EH (cell line): ENCODE data around the gene TMEM243.
A peak's percentile ranks its signal among the peaks of the same experiment; 100 is the strongest.

ENCODE experiments used
- DNase-seq: peaks from one replicate; pipeline ENCODE4 v3.0.0-alpha.2; 2015; ENCODE audit warnings: low read depth

Gene TMEM243

DNA sequence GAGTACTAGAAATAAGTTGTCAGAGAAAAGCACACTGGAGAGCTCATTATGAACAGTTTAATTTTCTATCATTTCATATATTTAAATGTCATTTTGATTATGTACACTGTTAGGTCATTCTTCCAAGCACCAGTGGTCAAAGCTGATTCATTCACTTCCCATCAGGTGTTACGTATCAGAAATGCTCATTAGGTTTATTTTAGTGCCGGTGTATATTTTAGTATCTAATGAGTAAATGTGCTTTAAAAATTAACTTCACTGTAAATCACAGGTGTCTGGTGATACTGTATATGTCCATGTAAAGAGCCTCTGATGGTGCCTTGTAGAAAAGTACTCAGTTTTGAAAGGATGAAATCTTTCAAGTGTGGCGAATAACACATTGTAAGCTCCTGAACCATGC is 63.7 kb downstream of the TMEM243 start:
- no peak for DNase-seq

DNA sequence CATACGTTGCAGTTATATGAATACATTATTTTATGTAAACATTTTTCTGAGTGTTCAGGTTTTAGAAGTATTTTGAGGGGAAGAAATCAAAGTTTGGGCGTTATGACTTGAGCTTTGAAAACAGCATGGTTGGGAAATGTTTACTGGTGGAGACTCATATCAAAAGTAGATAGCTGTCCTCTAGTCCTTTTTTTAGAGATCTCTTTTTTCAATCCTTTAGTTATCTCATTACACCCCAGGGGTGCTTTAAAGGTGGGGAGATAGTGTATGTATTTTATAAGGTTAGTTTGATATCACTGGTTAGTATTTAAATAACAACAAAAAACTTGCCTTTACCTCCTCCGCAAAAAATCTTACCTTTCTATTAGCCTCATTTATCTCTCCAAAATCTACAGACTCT is 65.0 kb downstream of the TMEM243 start:
- no peak for DNase-seq

- DNase-seq: no peak
These were observed 65.4 kb downstream of the TMEM243 start for GRCh38 chr7:87154166-87154565.

DNA sequence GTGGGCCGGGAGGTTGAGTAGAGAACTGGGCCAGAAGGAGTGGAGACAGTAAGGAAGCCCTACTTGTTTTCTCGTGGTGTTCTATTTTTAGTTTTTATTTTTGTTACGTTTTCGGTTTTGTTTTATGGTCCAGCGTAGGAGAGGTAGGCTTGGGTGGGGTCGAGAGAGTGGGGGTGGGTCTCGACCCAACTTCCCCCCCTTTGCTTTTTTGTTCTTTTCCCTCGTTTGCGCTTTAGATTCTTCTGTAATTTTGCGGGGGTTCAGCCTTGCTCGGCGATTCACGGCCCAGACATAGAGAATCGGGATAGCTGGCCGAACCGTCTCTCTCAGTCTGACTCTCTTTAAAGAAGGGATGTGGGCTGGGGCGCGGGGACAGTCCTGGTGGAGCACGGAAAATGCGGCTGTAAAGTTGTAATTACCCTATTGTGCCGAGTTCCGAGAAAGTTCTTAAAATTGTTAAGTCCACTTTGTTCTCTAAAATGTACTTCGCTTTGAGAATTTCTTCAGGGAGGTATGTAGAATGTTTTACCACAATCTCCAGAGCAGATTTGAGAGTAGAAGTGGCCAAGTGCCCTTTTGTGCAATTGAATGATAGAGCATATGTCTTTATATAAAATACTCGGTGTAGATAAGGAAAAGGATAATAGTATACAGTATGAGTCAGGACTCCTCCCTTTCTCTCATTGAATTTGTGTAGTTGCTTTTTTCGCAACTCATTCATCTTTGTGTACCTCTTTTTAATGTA is 66.5 kb downstream of the TMEM243 start:
- DNase-seq: peak; percentile 41

DNA sequence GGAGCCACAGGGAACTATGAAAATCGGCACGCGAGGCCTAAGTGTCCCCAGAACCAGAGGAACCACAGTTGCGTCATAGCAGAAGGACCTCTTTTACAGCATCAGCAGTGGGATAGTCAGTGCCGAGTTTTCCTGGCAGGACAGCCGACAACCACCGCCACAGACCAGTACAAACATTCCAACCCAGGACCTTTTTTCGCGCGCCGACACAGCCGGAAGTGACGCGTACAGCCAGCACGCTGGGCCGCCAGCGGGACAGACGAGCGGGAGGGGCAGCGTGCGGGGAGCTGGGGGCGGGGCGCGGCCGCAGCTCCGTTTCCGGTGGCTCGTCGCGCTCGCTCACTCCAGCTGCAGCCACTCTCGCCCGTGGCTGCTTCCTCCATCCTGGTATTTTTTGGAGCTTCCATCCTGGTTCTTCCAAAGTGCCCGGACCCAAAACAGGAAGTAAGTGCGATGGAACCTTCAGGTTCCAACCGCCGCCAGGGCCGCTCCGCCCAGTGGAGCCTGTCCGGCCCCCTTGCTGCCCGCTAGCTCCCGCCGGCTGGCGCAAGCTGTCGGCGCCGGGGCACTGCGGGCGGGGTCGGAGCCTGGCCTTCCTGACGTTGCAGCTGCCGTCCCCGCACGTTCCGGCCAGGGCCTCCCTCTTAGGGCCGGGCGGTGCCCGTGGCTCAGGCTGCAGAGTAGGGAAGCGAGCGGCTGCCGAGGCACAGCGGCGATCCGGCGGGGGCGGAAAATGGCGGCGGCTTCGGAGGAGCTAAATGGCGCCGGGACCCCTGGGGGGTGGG is 67.2 kb downstream of the TMEM243 start, which contains the start of gene DMTF1:
TSS of gene DMTF1 (plus strand) at position 342 of the 785 bp plus-strand sequence. CDS start 12,489 bp downstream, outside the sequence.
- peak; percentile 98 for DNase-seq

- DNase-seq: no peak
These were observed 67.8 kb downstream of the TMEM243 start for GRCh38 chr7:87151729-87152111.

DNA sequence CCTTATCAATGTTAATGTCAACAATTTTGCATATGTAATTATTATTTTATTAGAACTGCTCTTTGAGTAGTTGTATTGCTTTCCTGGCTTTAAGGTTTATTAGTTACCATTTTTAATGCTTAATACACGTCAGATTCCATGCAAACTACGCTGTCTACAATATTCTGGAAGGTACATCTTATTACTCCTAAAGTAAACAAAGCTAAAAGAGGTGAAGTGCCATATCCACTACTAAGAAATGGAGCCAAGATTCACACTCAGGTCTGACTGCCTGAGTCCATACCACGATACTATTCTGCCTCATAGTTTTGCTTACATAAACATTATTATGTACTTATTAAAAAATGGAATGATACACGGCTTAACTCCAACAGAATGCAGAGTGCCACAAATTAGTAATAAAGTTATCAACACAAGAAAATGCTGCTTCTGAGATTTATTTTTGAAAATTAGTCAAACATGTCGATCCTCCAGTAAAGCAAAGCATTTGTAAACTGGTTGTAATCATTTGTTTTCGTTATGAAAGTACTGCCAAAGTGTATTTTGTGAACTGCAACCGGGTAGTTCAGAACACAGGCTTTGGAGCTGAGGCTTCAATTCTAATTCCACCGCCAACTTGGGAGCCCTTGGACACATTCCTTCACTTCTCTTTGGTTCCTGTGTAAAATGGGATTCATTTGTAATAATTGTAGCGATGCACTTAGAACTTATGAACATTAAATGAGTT is 68.4 kb downstream of the TMEM243 start:
- no peak for DNase-seq

GRCh38 chr7:87148332-87148955 is 71.1 kb downstream of the TMEM243 start:
- peak; percentile 36 for DNase-seq

DNA sequence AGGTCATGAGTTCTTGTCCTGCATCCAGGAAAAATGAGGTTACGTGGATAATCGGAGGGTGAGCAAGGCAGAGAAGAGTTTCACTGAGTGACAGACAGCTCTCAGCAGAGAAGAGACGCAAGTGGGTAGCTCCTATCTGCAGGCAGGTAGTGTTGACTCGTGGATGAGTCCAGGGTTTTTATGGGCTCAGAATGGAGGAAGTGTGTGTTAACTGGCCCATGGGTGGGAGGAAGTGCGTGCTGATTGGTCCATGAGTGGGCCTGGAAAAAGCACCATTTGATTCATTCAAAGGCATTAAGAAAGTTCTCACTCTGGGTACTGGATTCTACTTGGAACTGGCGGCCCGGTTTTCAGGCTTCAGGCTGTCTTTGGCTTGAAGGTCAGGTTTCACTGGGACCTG is 72.0 kb downstream of the TMEM243 start:
- no peak for DNase-seq

DNA sequence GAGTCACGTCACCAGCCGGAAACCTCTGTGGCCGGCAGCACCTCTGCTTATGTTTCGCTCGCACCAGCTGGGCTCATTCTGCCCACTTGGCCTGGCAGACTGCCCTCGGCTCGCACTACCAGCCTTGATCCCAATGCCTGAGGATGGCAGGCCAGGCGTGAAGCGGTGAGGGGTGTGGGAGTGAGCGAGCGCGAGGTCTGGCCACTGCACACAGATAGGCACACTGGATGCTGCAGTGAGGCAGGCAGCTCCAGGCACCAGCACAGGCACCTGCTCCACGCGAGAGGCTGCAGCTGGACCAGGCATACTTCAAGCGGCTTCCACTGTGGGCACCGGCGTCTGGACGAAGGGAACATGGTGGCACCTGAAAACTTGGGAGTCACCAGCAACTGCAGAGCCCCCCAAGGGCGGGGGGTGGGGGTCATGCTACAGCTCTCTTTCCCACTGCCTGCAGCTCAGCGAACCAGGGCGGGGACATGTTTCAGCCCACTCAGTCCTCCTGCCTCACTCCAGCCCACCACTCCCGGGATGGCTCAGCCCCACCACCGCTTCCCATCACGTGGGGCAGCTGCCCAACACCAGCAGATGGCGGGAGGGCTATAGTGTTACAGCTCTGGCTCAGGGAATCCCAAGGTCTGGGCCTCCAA is 72.7 kb downstream of the TMEM243 start:
- DNase-seq: no peak
